LNCaP clone FGC (cell line): ENCODE data around the gene UBL5.
"Not testable (repeated sequence)": the region's sequence is repeated elsewhere in the genome, so short reads cannot be mapped to it uniquely, and the experiment has no call there.

ENCODE experiments used
- DNase-seq: peaks from one replicate; pipeline ENCODE4 v3.0.0-alpha.2; 2011; ENCODE audit warnings: low read depth
- H3K4me3 ChIP-seq: 2 replicates; pipeline ENCODE4 v1.5.1; 2011; ENCODE audit warnings: mild to moderate bottlenecking, low read depth, low read length, control low read depth
- TF ChIP-seq, protein P1 (sequence below): IDR thresholded peaks from 2 replicates; pipeline ENCODE4 v1.5.1; 2012; ENCODE audit warnings: mild to moderate bottlenecking; ENCODE audit not compliant: control insufficient read depth, insufficient read depth; ENCODE audit errors: extremely low read depth

Gene UBL5

DNA sequence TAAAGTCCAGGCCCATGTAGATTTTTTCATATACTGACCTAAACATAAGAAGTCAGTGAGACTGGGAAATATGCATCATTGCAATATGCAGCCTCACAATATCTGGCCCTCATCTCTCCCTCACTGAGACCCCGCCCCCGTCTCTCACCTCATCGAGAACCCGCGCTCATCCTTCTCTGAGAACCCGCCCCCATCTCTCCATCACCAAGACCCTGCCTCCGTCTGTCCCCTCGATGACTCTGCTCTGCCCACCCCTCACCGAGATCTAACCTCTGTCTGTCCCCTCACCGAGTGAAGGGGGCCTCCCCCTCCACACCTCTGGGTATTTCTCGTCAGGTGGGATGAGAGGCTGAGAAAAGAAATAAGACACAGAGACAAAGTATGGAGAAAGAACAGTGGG lies 38.7 kb upstream of the UBL5 start:
- TF ChIP-seq, protein P1, sequence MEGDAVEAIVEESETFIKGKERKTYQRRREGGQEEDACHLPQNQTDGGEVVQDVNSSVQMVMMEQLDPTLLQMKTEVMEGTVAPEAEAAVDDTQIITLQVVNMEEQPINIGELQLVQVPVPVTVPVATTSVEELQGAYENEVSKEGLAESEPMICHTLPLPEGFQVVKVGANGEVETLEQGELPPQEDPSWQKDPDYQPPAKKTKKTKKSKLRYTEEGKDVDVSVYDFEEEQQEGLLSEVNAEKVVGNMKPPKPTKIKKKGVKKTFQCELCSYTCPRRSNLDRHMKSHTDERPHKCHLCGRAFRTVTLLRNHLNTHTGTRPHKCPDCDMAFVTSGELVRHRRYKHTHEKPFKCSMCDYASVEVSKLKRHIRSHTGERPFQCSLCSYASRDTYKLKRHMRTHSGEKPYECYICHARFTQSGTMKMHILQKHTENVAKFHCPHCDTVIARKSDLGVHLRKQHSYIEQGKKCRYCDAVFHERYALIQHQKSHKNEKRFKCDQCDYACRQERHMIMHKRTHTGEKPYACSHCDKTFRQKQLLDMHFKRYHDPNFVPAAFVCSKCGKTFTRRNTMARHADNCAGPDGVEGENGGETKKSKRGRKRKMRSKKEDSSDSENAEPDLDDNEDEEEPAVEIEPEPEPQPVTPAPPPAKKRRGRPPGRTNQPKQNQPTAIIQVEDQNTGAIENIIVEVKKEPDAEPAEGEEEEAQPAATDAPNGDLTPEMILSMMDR = no peak
- H3K4me3 ChIP-seq = no peak overlapping the region
- DNase-seq = no peak

DNA sequence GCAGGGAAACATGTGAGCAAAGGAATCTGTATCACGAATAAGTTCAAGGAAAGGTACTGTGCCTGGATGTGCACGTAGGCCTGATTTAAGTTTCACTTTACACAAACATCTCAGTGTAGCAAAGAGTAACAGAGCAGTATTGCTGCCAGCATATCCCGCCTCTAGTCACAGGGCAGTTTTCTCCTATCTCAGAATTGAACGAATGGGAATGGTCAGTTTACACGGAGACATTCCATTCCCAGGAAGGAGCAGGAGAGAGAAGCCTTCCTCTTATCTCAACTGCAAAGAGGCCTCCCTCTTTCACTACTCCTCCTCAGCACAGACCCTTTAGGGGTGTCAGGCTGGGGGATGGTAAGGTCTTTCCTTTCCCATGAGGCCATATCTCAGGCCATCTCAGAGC lies 38.1 kb upstream of the UBL5 start:
- not testable (repeated sequence) for H3K4me3 ChIP-seq, DNase-seq

DNA sequence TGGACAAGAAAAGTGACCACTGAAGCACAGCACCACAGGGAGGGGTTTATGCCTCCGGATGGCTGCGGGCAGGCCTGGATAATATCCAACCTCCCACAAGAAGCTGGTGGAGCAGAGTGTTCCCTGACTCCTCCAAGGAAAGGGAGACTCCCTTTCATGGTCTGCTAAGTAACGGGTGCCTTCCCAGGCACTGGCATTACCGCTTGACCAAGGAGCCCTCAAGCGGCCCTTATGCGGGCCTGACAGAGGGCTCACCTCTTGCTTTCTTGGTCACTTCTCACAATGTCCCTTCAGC lies 36.7 kb upstream of the UBL5 start:
- peak overlapping the region; percentile 47 for H3K4me3 ChIP-seq
- not testable (repeated sequence) for DNase-seq

DNA sequence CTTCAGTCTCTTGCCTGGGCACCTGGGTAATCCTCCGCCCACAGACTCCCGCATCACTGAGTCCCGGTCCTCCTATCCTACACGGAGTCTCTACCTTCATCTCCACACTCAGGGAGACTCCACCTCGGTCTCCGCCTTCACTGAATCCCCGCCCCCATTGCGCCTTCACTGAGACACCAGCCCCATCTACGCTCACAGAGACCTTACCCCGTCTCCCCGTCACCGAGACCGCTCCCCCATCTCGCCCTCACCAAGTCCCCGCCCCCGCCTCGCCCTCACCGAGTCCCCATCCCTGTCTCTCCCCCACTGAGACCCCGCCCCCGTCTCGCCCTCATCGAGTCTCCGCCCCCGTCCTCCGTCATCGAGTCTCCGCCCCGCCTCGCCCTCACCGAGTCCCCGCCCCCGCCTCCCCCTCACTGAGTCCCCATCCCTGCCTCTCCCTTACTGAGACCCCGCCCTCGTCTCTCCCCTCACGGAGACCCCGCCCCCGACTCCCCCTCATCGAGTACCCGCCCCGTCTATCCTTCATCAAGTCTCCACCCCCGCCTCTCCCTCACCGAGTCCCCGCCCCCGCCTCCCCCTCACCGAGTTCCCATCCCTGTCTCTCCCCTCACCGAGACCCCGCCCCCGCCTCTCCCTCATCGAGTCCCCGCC lies 36.0 kb upstream of the UBL5 start:
- TF ChIP-seq, protein P1 = no peak
- peak; percentile 81 for DNase-seq

DNA sequence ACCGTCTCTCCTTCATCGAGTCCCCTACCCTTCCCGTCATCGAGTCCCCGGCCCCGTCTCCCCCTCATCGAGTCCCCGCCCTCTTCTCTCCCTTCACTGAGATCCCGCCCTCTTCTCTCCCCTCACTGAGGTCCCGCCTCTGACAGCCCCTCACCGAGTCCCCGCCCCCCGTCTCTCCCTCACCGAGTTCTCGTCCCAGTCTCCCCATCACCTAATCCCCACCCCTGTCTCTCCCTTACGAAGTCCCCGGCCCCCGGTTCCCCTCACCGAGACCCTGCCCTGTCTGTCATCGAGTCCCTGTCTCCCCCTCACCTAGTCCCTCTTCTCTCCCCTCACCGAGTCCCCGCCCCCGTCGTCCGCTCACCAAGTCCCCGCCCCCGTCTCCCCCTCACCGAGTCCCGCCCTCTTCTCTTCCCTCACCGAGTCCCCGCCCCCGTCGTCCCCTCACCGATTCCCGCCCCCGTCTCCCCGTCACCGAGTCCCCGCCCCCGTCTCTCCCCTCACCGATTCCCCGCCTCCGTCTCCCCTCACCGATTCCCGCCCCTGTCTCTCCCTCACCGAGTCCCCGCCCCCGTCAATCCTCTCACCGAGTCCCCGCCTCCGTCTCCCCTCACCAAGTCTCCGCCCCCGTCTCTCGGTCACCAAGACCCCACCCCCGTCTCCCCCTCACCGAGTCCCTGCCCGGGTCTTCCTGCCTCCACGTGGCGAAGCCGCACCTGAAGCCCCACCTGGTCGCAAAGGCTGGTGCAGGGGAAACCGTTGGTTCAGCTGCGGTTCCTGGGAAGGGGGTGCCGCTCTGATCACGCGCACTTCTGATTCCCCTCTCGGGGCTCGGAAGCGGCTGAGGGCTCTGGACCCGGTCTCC lies 35.3 kb upstream of the UBL5 start:
- H3K4me3 ChIP-seq = peak overlapping the region; percentile 53
- TF ChIP-seq, protein P1 = no peak
- peak; percentile 63 for DNase-seq

More for the DNA sequence above, 36.0 kb upstream of the UBL5 start:
- peak overlapping the region; percentile 53 for H3K4me3 ChIP-seq

DNA sequence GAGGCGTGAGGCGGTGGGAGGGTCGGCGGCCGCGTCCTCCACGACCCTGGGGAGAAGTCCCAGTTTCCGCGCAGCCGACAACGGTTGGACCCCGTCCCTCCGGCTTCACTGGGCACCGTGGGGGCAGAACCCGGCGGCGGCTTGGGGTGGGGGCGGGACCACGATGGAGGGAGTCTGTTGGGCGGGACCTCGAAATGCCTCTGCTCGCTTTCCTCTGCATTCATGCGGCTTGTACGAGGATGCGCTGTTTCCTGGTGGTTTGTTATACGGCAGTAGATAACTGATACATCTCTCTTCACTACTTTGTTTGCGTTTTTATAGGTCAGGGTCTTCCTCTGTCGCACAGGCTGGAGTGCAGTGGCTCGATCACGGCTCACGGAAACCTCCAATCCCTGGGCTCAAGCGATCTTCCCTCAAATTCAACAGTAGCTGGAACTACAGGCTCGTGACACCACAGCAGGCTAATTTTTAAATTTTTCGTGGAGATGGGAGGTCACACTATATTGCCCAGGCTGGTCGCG lies 34.6 kb upstream of the UBL5 start:
- H3K4me3 ChIP-seq = peak overlapping the region; percentile 23; the same call in 1 of the 2 replicates
- no peak for DNase-seq
- TF ChIP-seq, protein P1 = no peak

DNA sequence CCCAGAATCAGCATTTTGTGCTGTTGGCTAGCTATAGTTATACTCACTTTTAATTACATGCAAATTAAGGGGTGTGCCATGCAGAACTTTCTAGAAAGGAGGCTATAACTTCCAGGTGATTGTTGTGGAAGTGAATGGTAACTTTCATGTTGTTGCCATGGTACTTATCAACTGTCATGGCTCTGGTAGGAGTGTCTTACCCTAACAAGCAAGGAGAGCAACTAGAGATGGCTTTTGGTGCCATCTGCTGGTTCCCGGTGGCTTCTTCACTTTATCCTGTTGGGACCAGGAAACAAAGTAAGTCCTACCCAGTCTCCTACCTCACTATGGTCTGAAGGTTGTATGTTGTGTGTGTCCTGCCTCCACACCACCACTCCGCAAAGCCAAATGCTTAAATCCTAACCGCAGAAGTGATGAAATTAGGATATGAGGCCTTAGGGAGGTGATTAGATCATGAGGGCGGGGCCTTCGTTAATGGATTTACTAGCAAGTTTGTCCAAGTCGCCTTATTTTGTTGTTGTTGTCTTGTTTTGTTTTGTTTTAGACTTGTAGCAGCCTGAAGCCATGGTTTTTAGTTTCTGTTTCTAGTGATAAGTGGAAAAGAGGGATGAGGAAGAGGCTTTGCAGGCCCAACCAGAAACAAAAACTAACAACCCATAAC lies 31.5 kb upstream of the UBL5 start:
- TF ChIP-seq, protein P1 = peak; percentile 87
- no peak overlapping the region for H3K4me3 ChIP-seq
- DNase-seq = peak; percentile 93
